GM19397 (cell line): ENCODE measurements around the gene DPF3.

Experiments used
- ATAC-seq: cut with Tn5 transposase; IDR thresholded peaks from one replicate; pipeline ENCODE4 v1.9.1; 2021; ENCODE audit warnings: mild to moderate bottlenecking, moderate library complexity; ENCODE audit not compliant: unreplicated experiment

DPF3 gene

DNA sequence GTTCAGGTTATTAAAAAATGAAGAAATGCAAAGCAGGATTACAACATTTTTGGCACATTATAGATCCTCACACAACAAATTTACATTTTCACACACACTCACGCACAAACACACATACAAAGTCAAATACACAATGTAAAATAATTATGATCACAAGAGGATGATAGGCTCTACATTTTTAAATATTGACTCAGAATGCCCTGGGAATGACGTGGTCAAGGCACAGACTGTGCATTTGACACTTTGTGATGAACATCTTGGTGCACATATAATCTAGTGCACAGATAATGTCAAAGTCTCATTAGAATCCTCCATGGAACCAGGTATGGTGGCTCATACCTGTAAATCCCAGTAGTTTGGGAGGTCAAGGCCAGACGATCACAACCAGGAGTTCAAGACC is 49.4 kb downstream of the DPF3 start:
- ATAC-seq = no peak

DNA sequence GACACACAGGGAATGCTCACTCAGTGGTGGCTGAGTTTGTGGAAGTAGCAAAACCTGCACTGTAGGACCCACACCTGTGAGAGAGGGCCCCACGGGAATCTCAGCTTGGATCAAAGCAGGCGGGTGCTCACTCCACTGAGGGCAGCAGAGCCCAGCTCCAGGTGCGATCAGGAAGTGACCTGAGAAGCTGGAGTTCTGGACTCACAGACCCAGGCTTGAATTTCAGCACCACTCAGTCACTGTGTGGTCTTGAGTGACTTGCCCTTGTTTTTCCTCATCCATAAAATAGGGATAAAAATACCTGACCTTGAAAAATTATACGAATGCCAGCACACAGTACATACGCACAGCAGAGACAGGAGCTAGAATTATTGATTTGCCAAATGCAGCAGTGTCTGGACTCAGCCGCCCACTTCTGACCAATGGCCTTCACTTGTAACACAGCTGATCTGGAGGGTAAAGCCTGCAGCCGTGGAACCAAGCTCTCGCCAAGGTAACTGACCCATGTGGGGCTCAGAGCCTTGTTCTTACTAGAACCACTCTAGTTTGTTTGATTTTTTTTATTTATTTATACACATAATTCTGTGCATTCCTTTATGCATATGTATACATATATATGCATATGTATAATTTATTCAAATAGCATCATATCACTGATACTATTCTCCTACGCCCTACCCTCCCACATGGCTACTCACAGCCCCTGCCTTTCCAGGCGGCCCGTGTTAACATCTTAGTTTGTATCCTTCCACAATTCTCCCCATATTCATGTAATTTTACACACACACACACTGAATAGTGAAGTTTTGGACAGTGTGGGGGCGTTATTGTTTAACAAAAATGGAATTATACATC is 53.9 kb downstream of the DPF3 start:
- no peak for ATAC-seq

DNA sequence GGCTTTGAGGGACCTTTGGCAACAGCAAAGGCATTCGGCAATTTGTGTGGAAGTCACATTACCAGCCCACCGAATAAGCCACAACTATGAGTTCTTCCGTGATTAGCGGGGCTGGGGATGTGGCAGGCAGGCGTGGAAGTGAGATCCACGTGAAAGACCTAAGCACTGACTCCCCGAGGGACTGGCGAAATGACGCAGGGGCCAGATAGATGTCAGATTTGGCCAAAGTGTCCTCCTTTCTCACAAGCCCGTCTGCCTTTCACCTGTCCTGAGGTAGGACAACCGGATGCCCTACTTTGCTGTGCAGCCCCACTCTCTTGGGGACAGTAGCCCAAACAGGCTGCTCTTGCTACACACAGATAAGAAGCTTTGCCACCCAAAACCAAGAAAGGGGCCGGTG is 54.5 kb downstream of the DPF3 start:
- ATAC-seq = no peak

DNA sequence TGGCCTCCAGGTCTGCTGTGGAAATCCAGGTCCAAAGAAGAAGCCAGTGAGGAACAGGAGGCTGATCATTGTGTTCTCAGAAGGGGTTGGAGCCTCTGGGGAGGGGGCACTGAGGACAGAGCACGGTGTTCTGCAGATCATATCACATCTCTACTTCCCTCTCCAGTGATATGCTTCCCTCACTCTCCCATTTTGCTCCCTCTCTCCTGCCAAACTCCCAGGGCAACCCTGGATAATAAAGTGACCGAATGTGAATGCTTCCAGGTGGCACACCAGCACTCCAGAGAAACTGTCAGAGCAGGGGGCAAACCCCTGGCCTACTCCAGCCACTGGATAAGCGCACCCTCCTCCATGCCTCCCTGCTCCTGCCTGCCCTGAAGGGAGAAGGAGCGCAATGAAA is 57.8 kb downstream of the DPF3 start:
- ATAC-seq = no peak

DNA sequence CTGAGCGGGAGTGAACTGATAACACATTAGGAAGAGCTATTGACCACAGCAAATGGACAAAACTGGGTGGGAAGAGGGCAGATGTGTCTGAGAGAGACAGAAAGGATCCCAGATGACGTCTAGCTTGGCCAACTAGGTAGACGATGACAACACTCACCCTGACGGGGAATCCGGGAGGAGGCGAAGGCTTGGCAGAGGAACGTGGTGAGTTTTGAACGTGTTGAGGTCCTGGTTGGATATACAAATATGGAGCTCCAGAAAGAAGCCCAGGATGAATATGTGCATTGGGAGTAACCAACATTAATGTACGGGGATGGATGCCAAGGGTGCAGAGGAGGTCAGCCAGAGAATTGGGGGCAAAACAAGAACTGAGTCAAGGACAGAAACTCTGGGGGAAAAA is 60.7 kb downstream of the DPF3 start:
- no peak for ATAC-seq

DNA sequence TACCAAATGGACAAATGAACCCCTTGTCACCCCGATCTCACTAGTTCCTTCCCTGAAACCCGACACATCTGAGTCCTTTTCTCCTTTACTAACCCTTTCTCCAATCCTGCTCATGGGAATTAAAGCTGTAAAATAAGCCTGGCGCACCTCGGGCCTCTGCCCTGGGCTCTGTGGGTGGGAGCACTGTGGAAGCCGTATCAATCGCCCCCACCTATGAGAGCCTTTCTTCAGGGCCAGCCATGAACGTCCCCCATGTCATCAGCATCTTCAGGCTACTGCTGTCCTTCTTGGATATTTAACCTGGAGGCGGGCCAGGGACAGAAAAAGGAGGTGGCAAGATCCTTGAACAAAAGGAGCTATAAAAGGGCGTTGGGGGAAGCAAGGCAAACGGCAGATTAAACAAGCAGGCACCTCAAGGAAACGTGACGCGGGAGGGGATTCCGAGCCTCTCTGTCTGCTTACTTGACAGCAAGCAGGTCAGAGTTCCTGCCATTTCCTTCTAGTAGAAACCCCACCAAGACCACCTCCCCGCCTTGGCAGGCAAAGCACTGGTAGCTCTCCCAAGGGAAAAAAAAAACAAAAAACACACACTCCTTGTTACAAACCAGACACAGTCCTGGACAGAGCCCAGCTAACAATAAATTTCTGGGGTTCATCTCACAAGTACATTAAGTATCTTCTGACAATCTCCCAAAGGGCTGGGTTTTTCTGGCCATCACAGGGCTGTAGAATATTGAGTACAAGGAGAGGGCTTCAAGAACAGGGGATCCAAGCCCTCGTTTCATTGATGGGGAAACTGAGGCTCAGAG is 62.9 kb downstream of the DPF3 start:
- no peak for ATAC-seq

- ATAC-seq = no peak
Measured at GRCh38 chr14:72830356-72830755, 63.5 kb downstream of the DPF3 start.

DNA sequence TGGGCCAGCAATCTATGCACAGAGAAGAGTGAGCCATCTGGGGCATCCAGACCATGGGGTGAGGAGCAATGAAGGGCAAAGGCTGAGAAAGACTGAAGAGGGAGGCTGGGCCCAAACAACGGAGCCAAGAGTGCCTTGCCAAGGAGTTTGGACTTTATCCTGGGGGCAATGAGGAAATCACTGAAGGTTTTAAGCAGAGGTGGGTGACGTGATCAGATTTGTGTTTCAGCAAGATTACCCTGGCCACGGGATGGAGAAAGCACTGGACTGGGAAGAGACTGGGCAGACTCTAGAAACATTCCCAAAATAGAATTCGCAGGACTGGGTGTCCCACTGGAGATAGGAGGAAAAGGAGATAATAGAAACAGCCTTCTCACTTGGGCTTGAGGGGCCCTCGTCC is 65.3 kb downstream of the DPF3 start:
- no peak for ATAC-seq

GRCh38 chr14:72826039-72826438 is 67.9 kb downstream of the DPF3 start:
- no peak for ATAC-seq

- ATAC-seq = no peak
Measured at GRCh38 chr14:72825486-72825885, 68.4 kb downstream of the DPF3 start.

DNA sequence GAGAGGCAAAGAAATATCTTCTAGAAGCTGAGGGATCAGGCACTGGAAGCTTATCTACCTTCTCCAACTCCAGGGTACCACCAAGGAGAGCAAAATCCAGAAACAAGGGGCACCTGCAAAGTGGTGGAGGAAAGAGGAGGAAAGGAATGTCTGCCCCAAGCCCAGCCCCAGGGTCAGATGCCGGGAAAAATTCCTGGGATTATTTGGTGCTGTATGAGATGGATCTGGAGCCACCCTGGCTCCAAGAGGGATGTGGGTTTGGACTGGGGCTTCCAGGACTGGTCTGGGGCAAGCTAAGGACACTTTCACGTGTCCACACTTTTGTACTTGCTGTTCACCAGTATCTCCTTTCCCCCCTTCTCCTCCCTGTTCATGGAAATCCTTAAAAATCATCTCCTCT is 69.8 kb downstream of the DPF3 start:
- ATAC-seq = no peak

DNA sequence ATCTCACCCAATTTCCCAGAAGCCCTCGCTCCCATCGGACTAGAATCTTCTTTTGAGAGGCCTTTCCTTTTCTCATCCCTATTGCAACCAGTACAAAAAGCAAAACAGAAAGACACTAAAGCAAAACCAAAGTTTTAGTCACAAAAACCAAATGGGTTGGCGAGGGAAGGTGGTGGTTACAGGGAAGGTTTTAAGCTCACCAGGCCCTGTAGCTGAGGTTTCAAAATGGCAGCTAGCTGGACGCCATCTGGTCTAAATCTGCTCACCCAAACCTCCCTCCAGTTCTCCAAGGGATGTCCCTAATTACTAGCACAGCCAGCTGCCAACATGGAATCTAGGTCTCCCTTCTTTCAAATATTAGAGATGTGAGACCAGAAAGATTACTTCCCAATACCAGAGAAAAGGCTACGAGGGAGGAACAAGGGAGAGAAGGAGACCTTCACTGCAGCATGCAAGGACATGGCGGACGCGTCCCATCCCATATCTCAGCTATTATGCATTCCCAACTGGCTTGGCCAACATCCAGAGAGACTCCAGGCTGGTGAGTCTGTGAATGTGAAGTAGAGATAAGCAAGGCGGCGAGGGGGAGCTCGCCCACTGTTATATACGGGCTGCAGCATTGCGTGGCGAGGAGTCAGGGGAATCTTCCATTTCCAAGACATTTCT is 70.8 kb downstream of the DPF3 start:
- ATAC-seq = no peak

- ATAC-seq = no peak
Measured at GRCh38 chr14:72818998-72819397, 74.9 kb downstream of the DPF3 start.

DNA sequence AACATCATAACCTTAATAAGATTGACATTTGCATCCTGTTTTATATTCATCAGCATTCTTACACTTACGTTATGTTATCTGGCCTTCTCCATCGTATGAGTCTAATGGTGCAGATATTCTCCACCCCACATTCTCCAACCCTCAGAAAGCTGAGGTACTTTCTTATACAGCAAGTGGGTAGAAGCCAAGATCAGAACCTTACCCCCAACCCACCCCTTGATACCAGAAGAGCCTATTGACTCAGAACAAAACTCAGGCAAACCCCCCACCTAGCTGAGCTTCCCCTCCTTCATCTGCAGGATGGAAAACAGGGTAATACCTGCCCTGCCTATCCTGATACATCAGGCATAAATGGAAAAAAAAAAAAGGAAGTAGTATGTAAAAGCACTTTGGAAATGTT is 77.6 kb downstream of the DPF3 start:
- ATAC-seq = no peak

GRCh38 chr14:72815430-72815829 is 78.5 kb downstream of the DPF3 start:
- no peak for ATAC-seq

- no peak for ATAC-seq
Measured at GRCh38 chr14:72812292-72812851, 81.5 kb downstream of the DPF3 start.

GRCh38 chr14:72810201-72810600 is 83.7 kb downstream of the DPF3 start:
- ATAC-seq = no peak

GRCh38 chr14:72809063-72809462 is 84.8 kb downstream of the DPF3 start:
- no peak for ATAC-seq

DNA sequence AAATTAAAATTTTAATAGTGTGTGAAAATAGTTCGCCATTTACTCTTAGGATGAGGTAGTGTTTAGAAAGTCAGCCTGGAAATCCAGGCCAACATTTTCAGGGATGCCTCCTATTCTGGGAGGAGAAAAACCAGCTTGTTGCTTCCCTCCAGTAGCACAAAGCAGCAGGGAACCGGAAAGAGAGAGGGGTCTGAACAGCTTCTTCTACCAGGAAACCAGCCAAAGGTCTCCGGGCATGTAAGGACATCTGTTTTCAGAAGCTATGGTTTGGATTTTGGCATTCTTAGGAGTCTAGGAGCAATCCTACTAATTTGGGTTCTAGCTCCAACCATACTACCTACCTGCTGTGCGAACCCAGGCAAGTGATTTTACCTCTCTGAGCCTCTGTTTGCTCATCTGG is 85.3 kb downstream of the DPF3 start:
- no peak for ATAC-seq

GRCh38 chr14:72802588-72802946 is 91.3 kb downstream of the DPF3 start:
- ATAC-seq = no peak

- no peak for ATAC-seq
Measured at GRCh38 chr14:72801836-72802587, 91.9 kb downstream of the DPF3 start.
